Natural killer cell (primary cell): ENCODE data around the gene GPBP1L1. TPM values are rescaled to one million over a fixed set of nuclear protein-coding genes. Genes with fewer than 3 reads are reported as not detected.

Experiments used
- ATAC-seq, 3 donors: fragments of 150-1000 bp in 2 of 3; fragments of 200-7000 bp in 1 of 3; cut with Tn5 transposase; 1 replicate in 1 of 3; 2 replicates in 2 of 3; pipeline ENCODE4 v1.10.0; 2021; ENCODE audit warnings: mild to moderate bottlenecking in 2 of 3, moderate library complexity in 2 of 3
- DNase-seq, 2 donors: peaks; one replicate each; pipeline versions ENCODE4 v3.0.0 to v3.0.0-alpha.2; 2013 to 2021; ENCODE audit warnings: mixed read lengths in 1 of 2
- H3K27ac ChIP-seq: one replicate; pipeline ENCODE4 v1.5.1; 2013; ENCODE audit warnings: mild to moderate bottlenecking, low read length
- H3K27me3 ChIP-seq: one replicate; pipeline ENCODE4 v1.6.1; 2013; ENCODE audit warnings: low read length; ENCODE audit not compliant: control insufficient read depth, insufficient read depth
- H3K36me3 ChIP-seq: one replicate; pipeline ENCODE4 v1.6.1; 2013; ENCODE audit warnings: low read length; ENCODE audit not compliant: control insufficient read depth, insufficient read depth
- H3K4me1 ChIP-seq: one replicate; pipeline ENCODE4 v1.6.1; 2013; ENCODE audit warnings: low read length; ENCODE audit not compliant: control insufficient read depth, insufficient read depth
- H3K4me3 ChIP-seq: one replicate; pipeline ENCODE4 v1.5.1; 2013; ENCODE audit warnings: low read length
- H3K9me3 ChIP-seq: one replicate; pipeline ENCODE4 v1.6.1; 2013; ENCODE audit warnings: low read length; ENCODE audit not compliant: control insufficient read depth, insufficient read depth
- H3K27ac Mint-ChIP-seq, 2 donors: one replicate each; pipeline ENCODE4 v1.8.0; 2022; ENCODE audit warnings: mild to moderate bottlenecking in 2 of 2, mixed read lengths in 2 of 2, moderate library complexity in 1 of 2
- H3K27me3 Mint-ChIP-seq, 2 donors: one replicate each; pipeline ENCODE4 v1.8.0; 2022; ENCODE audit warnings: low read depth in 2 of 2, mixed read lengths in 2 of 2
- H3K36me3 Mint-ChIP-seq: one replicate; pipeline ENCODE4 v1.8.0; 2022; ENCODE audit warnings: mixed read lengths
- H3K4me1 Mint-ChIP-seq, 2 donors: one replicate each; pipeline ENCODE4 v1.8.0; 2022; ENCODE audit warnings: mixed read lengths in 2 of 2
- H3K4me3 Mint-ChIP-seq: one replicate; pipeline ENCODE4 v1.8.0; 2022; ENCODE audit warnings: mild to moderate bottlenecking, moderate library complexity, mixed read lengths
- H3K9me3 Mint-ChIP-seq, 2 donors: one replicate each; pipeline ENCODE4 v1.8.0; 2022; ENCODE audit warnings: mixed read lengths in 2 of 2
- CTCF ChIP-seq: fragments of 200-600 bp; IDR thresholded peaks from one replicate; pipeline ENCODE4 v1.8.0; 2022; ENCODE audit warnings: antibody characterized with exemption
- WGBS: methylation state at CpG from one replicate; pipeline ENCODE4 v1.1.7; 2013; ENCODE audit warnings: missing lambda C conversion rate; ENCODE audit not compliant: insufficient coverage; 5-methylcytosine and 5-hydroxymethylcytosine counted together
- intact Hi-C: fragments of 100-400 bp; cut with micrococcal nuclease; formaldehyde crosslinking; loops from one replicate; pipeline ENCODE4 v1.14.2; 2022
- total RNA-seq, 4 donors: library from RNA; stranded (reverse); fragments of 120-200 nt in 1 of 4; gene quantifications; one replicate each; pipeline versions ENCODE4 v1.2.3 to v1.2.4, GENCODE V29; 2013 to 2022

Gene GPBP1L1
- total RNA-seq, 3 donors from 2014 or later (not counting 1 experiment from before 2014, with no cell fraction given): 144 to 176 (median 153) TPM

- peaks cover 35 to 44% of the 10 kb centered on the region in 2 donors for H3K4me1 Mint-ChIP-seq
- H3K36me3 Mint-ChIP-seq: peaks cover 5% of the 10 kb centered on the region
- Histone ChIP-seq H3K27ac (peak overlapping the region; percentile 91), H3K27me3 (no peaks in the 10 kb centered on the region), H3K9me3 (no peaks in the 10 kb centered on the region), H3K4me1 (peaks cover 27% of the 10 kb centered on the region), H3K4me3 (peak overlapping the region; percentile 97), H3K36me3 (no peaks in the 10 kb centered on the region)
- H3K4me3 Mint-ChIP-seq: peak overlapping the region; percentile 99
- intact Hi-C loops: loop anchor here (2.0 to 10.0 kb wide), 3 partner anchors 35 to 851 kb away; partner anchors contain the start of genes AKR1A1, GPBP1L1, KIF2C and RNU5D-1
- no peak for TF ChIP-seq CTCF
- peak overlapping the region; percentile 92 to 99 for H3K27ac Mint-ChIP-seq
- peak in 1 of 2 donors; percentile 29 for DNase-seq
- H3K27me3 Mint-ChIP-seq: no peaks in the 10 kb centered on the region
- WGBS: 49% methylated on average over 6 of the region's 7 CpGs
- no peaks in the 10 kb centered on the region for H3K9me3 Mint-ChIP-seq
- no peak for ATAC-seq
These were observed 100.7 kb downstream of the GPBP1L1 start for GRCh38 chr1:45585496-45586075.

DNA sequence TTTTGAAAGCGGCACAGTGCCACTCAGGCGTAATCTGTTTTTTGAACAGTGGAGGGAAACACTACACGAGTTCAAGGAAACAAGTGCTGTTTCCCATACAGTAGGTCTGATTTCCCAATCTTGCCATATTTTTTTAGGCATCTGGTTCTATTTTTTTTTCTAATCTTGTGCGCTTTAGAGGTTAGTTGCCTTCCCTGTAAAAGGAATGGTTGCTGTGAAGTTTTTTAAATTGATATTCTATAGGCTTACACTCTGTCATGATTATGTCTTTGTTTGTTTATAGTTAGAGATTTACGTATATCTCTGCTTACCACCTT lies 101.3 kb downstream of the GPBP1L1 start:
- TF ChIP-seq CTCF: no peak
- Mint-ChIP-seq H3K9me3 (no peaks in the 10 kb centered on the region), H3K4me1 (peaks cover 35 to 44% of the 10 kb centered on the region in 2 donors), H3K27ac (peak overlapping the region; percentile 92 to 99), H3K36me3 (peaks cover 5% of the 10 kb centered on the region), H3K27me3 (no peaks in the 10 kb centered on the region), H3K4me3 (peak overlapping the region; percentile 99)
- Histone ChIP-seq H3K4me1 (peaks cover 27% of the 10 kb centered on the region), H3K4me3 (peak overlapping the region; percentile 97), H3K9me3 (no peaks in the 10 kb centered on the region), H3K27me3 (no peaks in the 10 kb centered on the region), H3K27ac (peak overlapping the region; percentile 91), H3K36me3 (no peaks in the 10 kb centered on the region)
- intact Hi-C loops: loop anchor here (2.0 to 10.0 kb wide), 3 partner anchors 34 to 850 kb away; partner anchors contain the start of genes AKR1A1, GPBP1L1, KIF2C and RNU5D-1
- WGBS: 0% methylated on average over 4 of the region's 5 CpGs
- no peak for ATAC-seq
- no peak for DNase-seq

GRCh38 chr1:45584351-45585109 lies 101.8 kb downstream of the GPBP1L1 start:
- Histone ChIP-seq H3K27ac (peak overlapping the region; percentile 91), H3K4me3 (peak overlapping the region; percentile 97), H3K27me3 (no peaks in the 10 kb centered on the region), H3K9me3 (no peaks in the 10 kb centered on the region), H3K36me3 (no peaks in the 10 kb centered on the region), H3K4me1 (peaks cover 27% of the 10 kb centered on the region)
- peaks cover 5% of the 10 kb centered on the region for H3K36me3 Mint-ChIP-seq
- intact Hi-C loops: loop anchor here (1.0 to 10.0 kb wide), 5 partner anchors 34 to 850 kb away; partner anchors contain the start of genes AKR1A1, CCDC163, GPBP1L1 and KIF2C
- no peaks in the 10 kb centered on the region for H3K9me3 Mint-ChIP-seq
- peak overlapping the region; percentile 99 for H3K4me3 Mint-ChIP-seq
- H3K4me1 Mint-ChIP-seq: peaks cover 35 to 44% of the 10 kb centered on the region in 2 donors
- no peak for TF ChIP-seq CTCF
- peak overlapping the region; percentile 92 to 99 for H3K27ac Mint-ChIP-seq
- peak; percentile 82 to 95 for DNase-seq
- ATAC-seq: peak; percentile 57 to 73 (median 60)
- under 1% methylated on average over 59 of the region's 59 CpGs for WGBS
- H3K27me3 Mint-ChIP-seq: no peaks in the 10 kb centered on the region
